NCI-H1436 (cell line): ENCODE measurements around the gene HDHD5.

Source experiments
- DNase-seq: peaks from one replicate; lab custom pipeline; 2025; lab: John Stamatoyannopoulos, UW

The HDHD5 gene

GRCh38 chr22:17120281-17120680, 38.8 kb downstream of the HDHD5 start:
- DNase-seq, result no peak

GRCh38 chr22:17119481-17120202, 39.4 kb downstream of the HDHD5 start:
- DNase-seq, result no peak

GRCh38 chr22:17118342-17118741, 40.7 kb downstream of the HDHD5 start:
- no peak for DNase-seq

- DNase-seq, result no peak
These were observed 41.2 kb downstream of the HDHD5 start for GRCh38 chr22:17117890-17118289.

GRCh38 chr22:17117400-17117799, 41.7 kb downstream of the HDHD5 start:
- DNase-seq, result no peak

- DNase-seq, result no peak
These were observed 42.3 kb downstream of the HDHD5 start for GRCh38 chr22:17116572-17117330.

- no peak for DNase-seq
These were observed 43.0 kb downstream of the HDHD5 start for GRCh38 chr22:17115945-17116565.

- DNase-seq, result no peak
These were observed 43.8 kb downstream of the HDHD5 start for GRCh38 chr22:17115236-17115635.

- DNase-seq, result no peak
These were observed 44.2 kb downstream of the HDHD5 start for GRCh38 chr22:17114898-17115235.

- no peak for DNase-seq
These were observed 44.7 kb downstream of the HDHD5 start for GRCh38 chr22:17114173-17114897.

GRCh38 chr22:17113600-17113999, 45.5 kb downstream of the HDHD5 start:
- no peak for DNase-seq

GRCh38 chr22:17112491-17113042, 46.5 kb downstream of the HDHD5 start:
- DNase-seq, result no peak

- DNase-seq, result no peak
These were observed 48.1 kb downstream of the HDHD5 start for GRCh38 chr22:17110791-17111550.

- DNase-seq, result no peak
These were observed 49.1 kb downstream of the HDHD5 start for GRCh38 chr22:17109976-17110375.

GRCh38 chr22:17109113-17109865, 49.8 kb downstream of the HDHD5 start:
- DNase-seq, result no peak

GRCh38 chr22:17108256-17109112, 50.6 kb downstream of the HDHD5 start:
- DNase-seq, result no peak

- DNase-seq, result no peak
These were observed 51.6 kb downstream of the HDHD5 start for GRCh38 chr22:17107547-17107810.

GRCh38 chr22:17106785-17107546, 52.1 kb downstream of the HDHD5 start:
- DNase-seq, result no peak

- no peak for DNase-seq
These were observed 52.8 kb downstream of the HDHD5 start for GRCh38 chr22:17106161-17106784.
